HG03025 (cell line): ENCODE measurements around the gene C11orf87.

Experiments
- ATAC-seq: cut with Tn5 transposase; IDR thresholded peaks from one replicate; pipeline ENCODE4 v1.9.1; 2021; ENCODE audit warnings: mild to moderate bottlenecking, moderate library complexity; ENCODE audit not compliant: unreplicated experiment, low FRiP score

C11orf87 gene

DNA sequence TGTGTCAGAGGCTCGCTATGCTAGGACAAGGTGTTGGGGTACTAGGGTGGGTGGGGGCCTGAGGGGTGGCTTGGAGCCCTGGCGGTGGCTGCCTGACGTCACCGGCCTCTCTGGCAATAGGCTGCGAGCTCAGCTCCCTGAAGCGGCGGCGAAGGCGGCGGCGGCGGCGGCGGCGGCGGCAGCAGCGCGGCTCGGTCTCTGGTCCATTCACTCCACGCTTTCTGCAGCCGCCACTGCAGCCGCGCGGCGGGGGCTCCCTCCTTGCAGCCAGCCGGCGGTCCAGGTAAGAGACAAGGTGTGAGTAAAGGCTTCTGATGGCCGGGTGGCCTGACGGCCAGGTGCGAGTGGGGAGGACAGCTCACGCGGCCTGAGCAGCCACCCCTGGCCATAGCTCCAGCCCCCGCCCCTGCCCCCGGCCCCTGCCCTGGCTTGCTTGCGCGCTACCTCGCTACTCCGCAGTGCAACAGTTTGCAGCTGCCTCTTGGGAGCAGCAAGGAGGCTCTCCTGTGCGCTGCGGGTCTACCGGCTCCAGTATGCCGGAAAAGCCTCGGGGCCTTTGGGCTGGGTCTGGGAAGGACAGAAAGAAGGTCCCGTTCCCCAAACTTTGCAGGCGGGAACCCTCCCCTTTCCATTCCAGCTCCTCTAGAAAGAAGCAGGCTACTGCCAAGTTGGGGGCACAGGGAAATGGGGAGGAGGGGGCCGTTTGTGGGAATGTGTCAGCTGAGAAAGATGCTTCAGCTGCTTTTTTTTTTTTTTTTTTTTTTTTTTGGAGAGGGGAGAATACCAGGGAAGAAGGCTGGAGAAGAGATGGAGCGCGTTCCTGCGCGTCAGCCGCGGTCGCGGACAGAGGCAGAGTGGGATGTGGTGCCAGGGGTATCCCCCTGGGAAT is at the start of gene C11orf87:
C11orf87 (plus strand) TSS at position 210 of the 889 bp plus-strand sequence. CDS start 1,444 bp downstream, outside the sequence.
- ATAC-seq = no peak

DNA sequence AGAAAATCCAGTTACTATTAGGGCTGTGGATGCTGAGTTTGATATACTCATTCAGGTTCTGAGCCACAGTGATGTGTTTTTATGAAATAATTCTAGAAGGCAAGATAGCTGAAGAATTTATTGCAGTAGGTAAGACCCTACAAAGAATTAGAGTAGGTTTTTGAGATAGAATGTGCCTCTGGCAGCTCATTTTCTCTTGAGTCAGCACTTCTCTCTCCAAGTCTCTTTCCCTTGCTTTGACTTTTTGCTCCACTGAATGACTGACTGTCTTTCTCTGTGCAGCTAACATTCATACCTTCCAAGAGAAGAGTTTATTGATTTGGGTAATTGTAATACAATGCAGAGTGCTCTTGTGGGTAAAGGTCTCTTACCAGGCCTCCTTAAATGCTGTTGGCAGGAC is 48.0 kb upstream of the C11orf87 start:
- ATAC-seq = no peak

DNA sequence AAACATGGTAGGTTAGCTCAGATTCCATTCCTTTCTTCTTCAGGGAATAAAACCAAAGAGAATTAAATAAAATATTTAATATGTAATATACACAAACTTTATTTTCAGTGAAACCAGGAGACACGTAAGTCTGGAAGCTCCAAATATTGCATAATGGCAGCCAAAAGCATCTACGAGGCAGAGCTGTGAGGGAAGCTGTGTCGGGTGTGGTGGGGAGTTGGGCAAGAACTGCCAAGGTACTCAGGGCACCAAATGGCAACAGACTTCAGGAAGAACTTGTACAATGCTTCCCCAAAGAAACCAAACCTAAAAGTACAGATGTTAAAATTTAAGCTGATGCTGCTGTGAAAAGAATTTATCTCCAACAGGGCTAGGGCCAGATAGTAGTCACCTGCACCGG is 47.5 kb upstream of the C11orf87 start:
- ATAC-seq = no peak

DNA sequence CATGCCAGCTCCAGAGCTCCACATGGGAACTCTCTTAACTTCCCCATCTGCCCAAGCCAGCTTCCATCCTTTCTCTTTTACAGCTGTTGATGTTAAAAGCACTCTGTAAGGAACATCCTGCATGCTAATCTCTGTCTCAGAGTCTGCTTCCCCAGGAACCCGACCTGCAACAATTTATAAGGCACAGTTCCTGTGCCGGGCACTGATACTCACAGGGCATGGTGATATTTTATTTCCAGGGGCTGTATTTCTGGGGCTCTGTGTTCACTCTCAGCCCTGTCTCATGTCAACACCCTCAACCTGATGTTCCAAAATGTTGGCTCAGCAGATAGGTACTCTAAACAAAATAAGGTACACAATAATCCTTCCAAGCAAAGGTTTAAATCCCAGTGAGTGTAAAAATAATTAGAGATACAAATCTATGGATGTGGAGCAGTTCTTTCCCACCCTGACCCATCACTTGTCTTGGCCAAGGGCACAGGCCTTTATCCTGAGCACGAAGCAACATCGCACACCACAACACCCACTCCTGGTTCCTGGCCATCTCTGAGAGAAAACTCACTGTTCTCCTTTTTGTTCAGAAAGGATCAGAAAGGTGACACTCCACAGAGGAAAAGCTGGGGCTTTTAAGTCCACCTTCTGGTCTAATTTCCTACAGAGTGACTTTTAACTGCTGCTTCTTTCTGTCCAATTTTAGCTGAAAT is 44.8 kb upstream of the C11orf87 start:
- ATAC-seq = no peak

DNA sequence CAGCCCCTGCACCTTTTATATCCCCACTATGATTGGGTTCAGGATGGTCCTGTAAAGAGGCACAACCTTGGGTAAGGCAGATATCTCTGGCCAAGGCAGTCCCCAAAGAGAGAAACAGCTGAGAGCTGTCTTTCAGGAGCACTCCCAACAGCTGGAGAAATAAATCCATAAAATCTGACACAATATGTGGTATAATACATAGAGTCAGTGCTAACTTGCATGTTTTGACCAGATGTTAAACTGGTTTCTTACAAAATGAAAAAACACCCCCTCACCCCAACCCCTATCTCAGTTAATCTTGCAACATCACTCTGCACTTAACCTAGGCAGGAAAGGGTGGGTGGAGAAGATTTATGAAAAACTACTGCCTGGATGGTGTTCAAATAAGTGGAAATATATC is 44.0 kb upstream of the C11orf87 start:
- ATAC-seq = no peak

DNA sequence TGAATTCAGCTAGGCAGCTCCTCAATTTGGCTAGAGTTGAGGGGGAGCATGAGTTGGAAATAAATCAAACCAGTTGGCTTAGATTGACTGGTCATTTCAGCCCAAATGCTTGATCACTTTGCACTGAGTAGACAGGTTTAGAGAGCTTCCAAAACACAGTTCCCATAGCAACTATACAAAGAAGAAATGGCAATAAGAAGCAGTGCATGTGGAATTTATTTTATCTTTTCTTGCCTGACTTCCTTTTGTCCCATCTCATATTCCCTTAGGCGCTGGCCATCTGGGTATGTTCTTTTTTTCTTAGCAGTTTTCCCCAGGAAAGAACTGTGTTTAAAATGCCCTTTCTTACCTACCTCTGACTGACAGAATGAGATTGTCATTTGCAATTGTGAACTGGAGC is 38.7 kb upstream of the C11orf87 start:
- no peak for ATAC-seq

DNA sequence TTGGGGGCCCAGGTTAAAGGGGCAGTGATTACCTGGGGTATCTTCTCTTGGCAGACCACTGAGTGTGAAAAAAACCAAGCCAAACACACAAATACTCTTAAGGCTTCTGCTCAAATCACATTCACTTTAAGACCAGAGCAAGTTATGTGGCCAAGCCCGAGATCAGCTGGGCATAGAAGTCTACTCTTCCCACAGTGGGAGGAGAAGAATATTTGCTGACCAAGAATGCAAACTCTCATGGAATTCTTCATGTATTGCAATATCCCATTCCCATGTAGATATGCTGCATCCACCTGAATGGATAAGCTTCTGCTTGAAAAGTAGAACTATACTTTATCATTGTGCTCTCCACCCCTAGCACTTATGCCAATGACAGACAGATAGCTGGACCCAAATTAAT is 37.1 kb upstream of the C11orf87 start:
- no peak for ATAC-seq

DNA sequence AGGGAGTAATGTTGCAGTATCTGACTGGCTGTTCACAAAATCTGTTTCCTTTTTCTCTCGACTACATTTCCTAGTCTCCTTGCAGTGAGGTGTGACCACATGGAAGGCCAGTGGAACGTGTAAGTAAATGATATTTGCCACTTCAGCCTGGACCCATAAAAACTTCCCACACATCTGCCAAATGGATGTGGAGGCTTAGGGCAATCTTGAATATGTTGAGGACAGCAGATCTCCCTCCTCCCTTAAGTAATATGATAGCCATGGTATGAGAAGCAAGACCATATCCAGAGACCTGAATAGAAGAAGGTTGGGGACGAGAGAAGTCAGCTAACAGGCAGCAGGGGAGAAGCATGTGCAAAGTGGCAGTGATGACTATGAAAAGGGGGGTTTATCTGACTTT is 33.0 kb upstream of the C11orf87 start:
- ATAC-seq = no peak

DNA sequence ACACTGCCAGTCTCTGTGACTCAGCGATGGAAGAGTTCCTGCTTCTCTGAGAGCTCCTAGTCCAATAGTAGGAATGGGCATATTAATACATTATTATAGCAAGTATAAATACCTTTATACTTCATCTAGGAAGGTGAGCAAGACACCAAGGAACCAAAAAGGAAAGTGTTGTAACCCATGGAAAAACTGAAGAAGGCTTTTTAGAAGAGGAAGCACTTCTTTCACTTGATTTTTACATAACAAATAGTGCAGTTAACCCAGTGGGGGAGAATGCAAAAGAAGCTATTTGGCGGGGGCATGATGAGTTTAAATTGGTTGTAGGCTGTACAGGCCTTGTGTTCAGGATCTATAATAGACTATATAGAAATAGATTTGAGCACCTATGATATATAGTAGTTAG is 31.2 kb upstream of the C11orf87 start:
- no peak for ATAC-seq

DNA sequence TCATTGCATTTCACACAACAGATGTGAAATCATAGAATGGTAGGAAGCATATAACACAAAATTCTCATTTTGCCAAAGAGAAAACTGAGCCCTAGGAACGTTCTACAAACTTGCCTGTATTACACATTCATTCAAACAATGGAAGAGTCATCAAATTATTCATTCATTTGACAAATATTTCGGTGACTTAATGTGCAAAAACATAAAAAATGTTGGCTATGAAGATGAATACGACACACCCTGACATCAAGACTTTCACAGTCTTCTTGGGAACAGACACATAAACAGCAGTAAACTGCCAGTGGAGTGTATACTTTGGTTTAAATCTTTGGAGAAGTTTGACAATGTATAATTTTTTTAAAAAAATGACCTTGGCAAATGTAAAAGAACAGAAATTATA is 20.4 kb upstream of the C11orf87 start:
- no peak for ATAC-seq

DNA sequence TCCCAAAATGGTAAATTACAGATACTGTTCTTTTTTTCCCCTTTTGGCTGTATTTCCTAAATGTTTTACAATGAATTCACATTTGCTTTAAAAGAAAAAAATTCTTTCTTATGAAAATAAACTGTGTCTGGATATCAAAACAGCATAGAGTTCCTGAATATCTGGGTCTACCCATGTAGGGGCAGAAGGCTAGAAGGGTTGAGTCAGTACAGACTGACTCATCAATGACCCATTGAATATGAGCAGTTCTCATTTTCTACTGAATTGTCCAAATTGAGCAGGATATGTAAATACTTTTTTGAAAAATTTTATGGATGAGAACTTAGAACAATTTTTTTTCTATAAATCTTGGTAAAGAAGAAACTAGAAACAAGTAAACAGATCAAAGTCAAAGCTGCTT is 16.3 kb upstream of the C11orf87 start:
- ATAC-seq = no peak

DNA sequence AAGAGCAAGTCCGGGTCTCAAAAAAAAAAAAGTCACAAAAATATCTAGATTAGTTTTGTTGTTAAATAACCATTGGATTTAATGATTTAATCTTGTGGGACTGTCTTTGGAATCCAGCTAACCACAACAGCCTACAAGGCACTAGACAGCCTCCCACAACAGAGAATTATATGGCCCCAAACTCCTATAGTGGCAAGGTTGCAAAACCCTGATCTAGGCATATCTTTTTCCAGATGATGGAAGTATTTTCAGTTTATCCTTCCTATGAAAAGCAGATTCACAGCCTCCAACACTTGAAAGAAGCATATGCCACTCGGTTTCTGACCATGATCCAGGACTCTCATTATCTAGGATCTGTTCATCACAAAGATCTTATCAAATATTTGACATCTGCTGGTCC is 5.4 kb upstream of the C11orf87 start:
- no peak for ATAC-seq

DNA sequence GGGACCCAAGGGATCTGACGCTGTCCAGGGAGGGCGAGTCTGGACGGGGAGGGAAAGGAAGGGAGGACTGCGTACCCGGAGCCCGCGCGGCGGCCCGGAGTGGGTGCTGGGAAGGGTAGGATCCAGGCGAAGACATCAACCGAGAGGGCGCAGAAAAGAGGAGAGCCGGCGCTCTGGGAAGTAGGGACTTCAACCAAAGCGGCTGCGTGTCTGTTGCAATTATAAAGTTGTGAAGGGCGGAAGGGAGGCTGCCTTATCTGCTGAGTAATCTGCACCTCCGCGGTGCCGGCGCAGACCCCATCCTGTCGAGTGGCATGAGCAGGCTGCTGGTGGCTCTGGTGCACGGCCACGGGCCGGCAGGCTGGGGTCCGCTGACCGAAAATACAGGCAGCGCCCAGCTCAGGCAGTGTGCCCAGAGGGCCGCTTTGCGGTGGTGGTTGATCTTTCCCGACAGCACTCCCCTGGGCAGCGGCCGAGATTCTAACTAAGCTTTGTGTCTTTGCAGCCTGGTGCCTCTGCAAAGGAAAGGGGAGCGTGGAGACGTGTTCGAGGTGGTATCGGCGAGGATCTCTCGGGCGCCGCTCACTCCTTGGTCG is 978 bp downstream of the C11orf87 start:
- no peak for ATAC-seq

DNA sequence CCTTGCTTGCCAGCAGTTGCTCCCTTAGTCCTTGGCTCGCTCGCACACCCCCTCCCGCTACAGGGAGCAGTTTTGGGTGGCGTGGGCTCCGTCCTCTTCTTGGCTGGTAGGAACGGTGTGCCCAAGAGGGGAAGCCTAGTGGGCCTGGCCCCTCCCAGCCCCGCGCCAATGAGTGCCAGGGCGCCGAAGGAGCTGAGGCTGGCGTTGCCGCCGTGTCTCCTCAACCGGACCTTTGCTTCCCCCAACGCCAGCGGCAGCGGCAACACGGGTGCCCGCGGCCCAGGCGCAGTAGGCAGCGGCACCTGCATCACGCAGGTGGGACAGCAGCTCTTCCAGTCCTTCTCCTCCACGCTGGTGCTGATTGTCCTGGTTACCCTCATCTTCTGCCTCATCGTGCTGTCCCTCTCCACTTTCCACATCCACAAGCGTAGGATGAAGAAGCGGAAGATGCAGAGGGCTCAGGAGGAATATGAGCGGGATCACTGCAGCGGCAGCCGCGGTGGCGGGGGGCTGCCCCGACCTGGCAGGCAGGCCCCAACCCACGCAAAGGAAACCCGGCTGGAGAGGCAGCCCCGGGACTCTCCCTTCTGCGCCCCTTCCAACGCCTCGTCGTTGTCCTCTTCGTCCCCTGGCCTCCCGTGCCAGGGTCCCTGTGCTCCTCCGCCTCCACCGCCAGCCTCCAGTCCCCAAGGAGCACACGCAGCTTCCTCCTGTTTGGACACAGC is 1.6 kb downstream of the C11orf87 start:
- ATAC-seq = no peak

DNA sequence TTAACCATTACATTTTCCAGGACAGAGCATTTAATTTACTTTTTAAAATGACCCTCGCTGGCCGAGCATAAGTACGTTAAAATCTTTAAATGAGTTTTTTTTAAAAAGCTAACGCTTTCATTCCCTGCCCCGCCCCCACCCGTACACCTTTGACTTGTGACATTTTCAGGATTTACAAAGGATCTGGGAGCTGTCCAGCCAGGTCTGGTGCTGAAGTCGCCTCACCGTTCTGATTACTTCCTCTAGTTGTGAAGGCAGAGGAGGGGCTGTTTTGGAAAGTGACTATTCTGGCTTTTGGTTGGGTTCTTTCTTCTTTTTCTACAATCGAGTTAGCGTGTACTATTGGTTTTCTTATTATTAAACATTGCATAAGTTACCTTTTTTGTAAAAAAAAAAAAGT is 2.9 kb downstream of the C11orf87 start:
- ATAC-seq = no peak

DNA sequence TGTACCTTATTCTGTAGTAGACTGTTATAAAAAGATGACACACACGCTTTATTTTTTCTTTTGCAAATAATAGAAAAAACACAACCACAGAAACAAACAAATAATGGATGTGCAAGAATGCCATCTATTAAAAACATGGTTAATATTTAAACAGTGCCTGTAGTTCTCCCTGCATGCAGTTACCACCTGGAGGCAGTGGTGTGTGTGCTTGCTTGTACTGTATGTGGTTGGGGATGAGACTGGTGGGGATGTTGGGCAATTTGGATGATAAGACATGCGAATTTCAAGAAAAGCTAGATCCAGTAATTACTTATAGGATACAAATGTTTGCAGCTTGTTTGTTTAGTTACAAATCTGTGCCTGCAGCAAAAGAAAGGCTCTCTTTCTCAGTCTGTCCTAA is 3.6 kb downstream of the C11orf87 start:
- no peak for ATAC-seq

DNA sequence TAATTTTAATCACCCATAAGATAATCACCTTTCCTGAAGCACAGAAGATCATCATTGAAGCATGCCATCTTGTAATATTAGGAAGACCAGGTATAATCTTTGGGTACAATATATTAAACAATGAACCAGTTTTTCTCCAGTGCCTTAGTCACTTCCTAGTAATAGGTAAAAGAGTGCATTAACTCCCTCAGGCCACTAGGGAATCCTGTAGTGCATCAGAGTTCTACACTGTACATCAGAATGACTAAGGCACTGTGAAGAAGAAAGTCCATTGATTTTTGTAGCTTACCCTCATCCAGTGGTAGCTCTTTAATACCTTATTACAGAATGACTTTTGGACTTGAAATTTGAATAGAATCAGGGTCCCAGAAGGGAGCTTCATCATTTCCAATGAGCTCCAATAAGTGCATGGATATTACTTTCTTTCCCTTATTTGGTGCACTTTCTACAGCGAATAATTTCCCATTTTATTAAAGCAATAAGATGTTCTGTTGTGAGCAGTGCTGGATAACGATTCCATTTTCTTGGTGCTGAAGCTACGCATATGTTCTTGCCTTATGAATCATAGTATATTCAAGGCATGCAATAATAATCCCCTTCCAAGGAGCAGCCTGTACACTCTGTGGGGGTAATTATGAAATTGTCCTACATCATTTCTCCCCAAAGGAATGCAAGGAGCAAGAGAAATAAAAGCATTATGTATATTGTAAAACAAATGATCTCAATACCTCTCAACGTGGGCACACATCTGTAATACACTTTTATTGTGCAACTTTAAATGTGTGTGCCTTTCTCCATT is 4.7 kb downstream of the C11orf87 start:
- ATAC-seq = no peak

DNA sequence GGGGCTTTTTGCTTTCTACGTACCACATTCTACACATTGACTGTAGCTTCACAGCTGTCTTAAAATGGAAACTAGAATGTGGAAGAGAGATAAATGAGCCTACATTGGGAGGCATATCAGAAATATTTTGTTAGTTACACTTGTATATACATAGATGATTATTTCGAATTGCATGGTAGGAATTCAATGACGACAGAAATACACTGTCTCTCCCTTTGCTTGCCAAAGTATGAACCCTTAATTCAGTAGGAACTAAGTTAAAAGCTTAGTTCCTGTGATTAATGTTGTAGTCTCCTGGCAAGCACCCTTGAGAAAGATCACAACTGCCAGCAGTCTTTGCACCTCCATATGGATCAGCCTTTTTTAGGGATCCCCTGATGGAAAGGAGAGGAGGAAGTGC is 10.1 kb downstream of the C11orf87 start:
- ATAC-seq = no peak

DNA sequence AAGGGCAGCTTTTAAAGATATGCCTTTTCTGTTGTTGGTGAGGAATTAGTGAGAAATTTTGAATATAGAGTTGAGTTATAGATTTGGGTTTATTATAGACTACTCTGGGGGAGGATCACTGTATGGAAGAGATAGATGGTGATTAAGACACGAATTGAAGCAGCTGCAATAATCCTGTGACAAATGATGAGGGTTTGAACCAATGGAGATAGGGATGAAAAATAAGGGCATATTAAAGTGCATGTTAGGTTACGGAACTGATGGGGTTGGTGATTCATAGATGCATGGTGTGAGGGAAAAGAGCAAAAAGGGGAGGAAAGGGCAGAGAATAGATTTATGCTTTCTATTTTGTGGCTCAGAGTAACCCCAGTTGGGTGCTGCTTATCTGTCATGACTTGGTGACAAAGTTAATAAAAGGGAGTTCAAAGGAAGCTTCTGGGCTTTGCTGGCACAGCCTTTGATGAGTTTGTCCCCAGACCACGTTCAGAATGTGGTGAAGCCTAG is 11.8 kb downstream of the C11orf87 start:
- ATAC-seq = no peak
